CD14-positive monocyte (primary cell): ENCODE data around the gene ATF6. TPM values are rescaled to one million over a fixed set of nuclear protein-coding genes. Genes with fewer than 3 reads are reported as not detected.

ENCODE experiments used
- DNase-seq, 3 donors: peaks; one replicate each; pipeline ENCODE4 v3.0.0-alpha.2; 2011 to 2022
- H2AFZ ChIP-seq: 2 replicates; pipeline ENCODE4 v1.6.0; 2012; ENCODE audit warnings: mild to moderate bottlenecking, low read depth, low read length, inconsistent platforms; ENCODE audit not compliant: insufficient read depth, poor library complexity, severe bottlenecking
- H3K27ac ChIP-seq, 2 donors: 1 replicate in 1 of 2; 2 replicates in 1 of 2; pipeline ENCODE4 v1.5.1; 2012 to 2013; ENCODE audit warnings: low read length in 2 of 2, control low read depth in 1 of 2, inconsistent platforms in 1 of 2, low read depth in 1 of 2, mild to moderate bottlenecking in 1 of 2
- H3K27me3 ChIP-seq, 2 donors: one replicate each; pipeline versions ENCODE4 v1.6.0 to v1.6.1; 2011 to 2013; ENCODE audit warnings: low read length in 2 of 2; ENCODE audit not compliant: control insufficient read depth in 2 of 2, insufficient read depth in 2 of 2
- H3K36me3 ChIP-seq, 2 donors: replicated peaks in 1 of 2; 1 replicate in 1 of 2; 2 replicates in 1 of 2; pipeline versions ENCODE4 v1.5.1 to v1.6.1; 2012 to 2013; ENCODE audit warnings: low read length in 2 of 2, control low read depth in 1 of 2, inconsistent platforms in 1 of 2, mild to moderate bottlenecking in 1 of 2; ENCODE audit not compliant: insufficient read depth in 2 of 2, control insufficient read depth in 1 of 2
- H3K4me1 ChIP-seq, 2 donors: 1 replicate in 1 of 2; 2 replicates in 1 of 2; pipeline versions ENCODE4 v1.5.1 to v1.6.1; 2012 to 2013; ENCODE audit warnings: low read length in 2 of 2, control low read depth in 1 of 2, inconsistent platforms in 1 of 2, mild to moderate bottlenecking in 1 of 2, moderate library complexity in 1 of 2; ENCODE audit not compliant: insufficient read depth in 2 of 2, control insufficient read depth in 1 of 2
- H3K4me2 ChIP-seq: replicated peaks from 2 replicates; pipeline ENCODE3; 2012; ENCODE audit warnings: low read length, moderate library complexity, mild to moderate bottlenecking; ENCODE audit not compliant: poor library complexity, severe bottlenecking; ENCODE audit errors: extremely low read depth
- H3K4me3 ChIP-seq, 3 experiments: fragments of 200-600 bp in 1 of 3; sonication (generic) in 1 of 3; replicated peaks in 1 of 3; 1 replicate in 2 of 3; 2 replicates in 1 of 3; pipeline ENCODE4 v1.5.1; 2011 to 2013; ENCODE audit warnings: low read length in 3 of 3, mild to moderate bottlenecking in 3 of 3, control low read depth in 2 of 3, low read depth in 2 of 3, inconsistent platforms in 1 of 3, moderate library complexity in 1 of 3
- H3K79me2 ChIP-seq: 2 replicates; pipeline ENCODE4 v1.6.0; 2012; ENCODE audit warnings: mild to moderate bottlenecking, control low read depth, inconsistent platforms, low read length, moderate library complexity; ENCODE audit not compliant: insufficient read depth
- H3K9ac ChIP-seq: 2 replicates; pipeline ENCODE4 v1.6.0; 2017; ENCODE audit warnings: low read length, mild to moderate bottlenecking; ENCODE audit not compliant: insufficient read depth, poor library complexity, severe bottlenecking
- H3K9me3 ChIP-seq, 2 donors: replicated peaks in 1 of 2; 1 replicate in 1 of 2; 2 replicates in 1 of 2; pipeline versions ENCODE4 v1.5.1 to v1.6.1; 2012 to 2013; ENCODE audit warnings: low read length in 2 of 2, control low read depth in 1 of 2; ENCODE audit not compliant: control insufficient read depth in 1 of 2, insufficient read depth in 1 of 2
- H4K20me1 ChIP-seq: 2 replicates; pipeline ENCODE4 v1.6.0; 2012; ENCODE audit warnings: mild to moderate bottlenecking, low read length, control low read depth, moderate library complexity; ENCODE audit not compliant: insufficient read depth
- H3K27ac Mint-ChIP-seq, 7 donors: one replicate each; pipeline ENCODE4 v1.8.0; 2020; ENCODE audit warnings: mild to moderate bottlenecking in 7 of 7, mixed read lengths in 7 of 7, moderate library complexity in 6 of 7, inconsistent platforms in 2 of 7
- H3K27me3 Mint-ChIP-seq, 3 donors: one replicate each; pipeline ENCODE4 v1.8.0; 2021 to 2022; ENCODE audit warnings: low read depth in 3 of 3, mild to moderate bottlenecking in 3 of 3, mixed read lengths in 3 of 3, moderate library complexity in 3 of 3, inconsistent platforms in 1 of 3
- H3K36me3 Mint-ChIP-seq, 2 donors: one replicate each; pipeline ENCODE4 v1.8.0; 2020; ENCODE audit warnings: mixed read lengths in 2 of 2, inconsistent platforms in 1 of 2, mild to moderate bottlenecking in 1 of 2
- H3K4me1 Mint-ChIP-seq: one replicate; pipeline ENCODE4 v1.8.0; 2020; ENCODE audit warnings: mild to moderate bottlenecking, mixed read lengths
- H3K4me3 Mint-ChIP-seq, 2 donors: one replicate each; pipeline ENCODE4 v1.8.0; 2020; ENCODE audit warnings: mild to moderate bottlenecking in 2 of 2, mixed read lengths in 2 of 2, moderate library complexity in 1 of 2
- H3K9me3 Mint-ChIP-seq, 7 donors: one replicate each; pipeline ENCODE4 v1.8.0; 2020 to 2022; ENCODE audit warnings: mixed read lengths in 7 of 7, mild to moderate bottlenecking in 6 of 7, moderate library complexity in 6 of 7, inconsistent platforms in 2 of 7
- CTCF ChIP-seq: fragments of 200-600 bp; IDR thresholded peaks from one replicate; pipeline ENCODE4 v1.8.0; 2022; ENCODE audit warnings: antibody characterized with exemption, mild to moderate bottlenecking
- WGBS: methylation state at CpG from one replicate; pipeline ENCODE4 v1.1.5; 2013; ENCODE audit warnings: missing lambda C conversion rate; ENCODE audit not compliant: insufficient coverage; 5-methylcytosine and 5-hydroxymethylcytosine counted together
- intact Hi-C, 2 donors: fragments of 100-400 bp; cut with micrococcal nuclease; formaldehyde crosslinking; loops; one replicate each; pipeline versions ENCODE4 v1.15.0 to v1.15.1; 2023
- polyA plus RNA-seq, 3 donors: library from polyadenylated mRNA; depleted of rRNA in 1 of 3; unstranded in 2 of 3; stranded (reverse) in 1 of 3; fragments of 300-500 nt in 2 of 3; fragments of >200 nt in 1 of 3; fragmentation: Illumina TruSeq in 2 of 3; gene quantifications; 1 replicate in 2 of 3; 2 replicates in 1 of 3; pipeline ENCODE4 v1.2.3, GENCODE V29; 2012 to 2021

ATF6 gene
- polyA plus RNA-seq, 3 donors, result 13.4 to 25.6 (median 22.2) TPM

- no peaks in the 10 kb centered on the region for H3K79me2 ChIP-seq
- H4K20me1 ChIP-seq, result no peaks in the 10 kb centered on the region
- Mint-ChIP-seq H3K27ac (no peak overlapping the region), H3K4me3 (no peak overlapping the region), H3K27me3 (peaks cover 0 to 2% (median 0%) of the 10 kb centered on the region in 3 donors), H3K9me3 (peaks cover 0 to 1% (median 0%) of the 10 kb centered on the region in 7 donors), H3K4me1 (peaks cover 25% of the 10 kb centered on the region), H3K36me3 (peaks cover 41 to 42% of the 10 kb centered on the region in 2 donors)
- no peak overlapping the region for H3K4me2 ChIP-seq
- no peak overlapping the region for H2AFZ ChIP-seq
- H3K36me3 ChIP-seq, result peaks cover 19 to 53% of the 10 kb centered on the region in 2 donors
- no peak overlapping the region for H3K27ac ChIP-seq
- intact Hi-C loops, result no loop called here
- WGBS, result 83% methylated on average over 1 of the region's 2 CpGs
- no peak for TF ChIP-seq CTCF
- H3K9me3 ChIP-seq, result no peaks in the 10 kb centered on the region
- no peak overlapping the region for H3K9ac ChIP-seq
- H3K4me1 ChIP-seq, result peaks cover 21% of the 10 kb centered on the region in 2 donors
- H3K27me3 ChIP-seq, result no peaks in the 10 kb centered on the region
- no peak overlapping the region for H3K4me3 ChIP-seq
- no peak for DNase-seq
These were observed 189.5 kb downstream of the ATF6 start for GRCh38 chr1:161955606-161956005.

GRCh38 chr1:161956097-161956496 is 190.0 kb downstream of the ATF6 start:
- H3K27me3 Mint-ChIP-seq, result peaks cover 0 to 2% (median 0%) of the 10 kb centered on the region in 3 donors
- peaks cover 23 to 57% of the 10 kb centered on the region in 2 donors for H3K36me3 ChIP-seq
- H3K9me3 Mint-ChIP-seq, result peaks cover 0 to 1% (median 0%) of the 10 kb centered on the region in 7 donors
- H3K79me2 ChIP-seq, result no peaks in the 10 kb centered on the region
- peaks cover 27% of the 10 kb centered on the region for H3K4me1 Mint-ChIP-seq
- H3K4me1 ChIP-seq, result peaks cover 21% of the 10 kb centered on the region in 2 donors
- H3K27me3 ChIP-seq, result no peaks in the 10 kb centered on the region
- H4K20me1 ChIP-seq, result no peaks in the 10 kb centered on the region
- WGBS, result no CpG with 5 or more reads among the region's 4 CpGs
- no peak overlapping the region for H3K4me2 ChIP-seq
- H3K4me3 Mint-ChIP-seq, result no peak overlapping the region
- peaks cover 46 to 47% of the 10 kb centered on the region in 2 donors for H3K36me3 Mint-ChIP-seq
- no peak overlapping the region for H3K27ac Mint-ChIP-seq
- H3K9me3 ChIP-seq, result no peaks in the 10 kb centered on the region
- H3K4me3 ChIP-seq, result no peak overlapping the region
- H3K27ac ChIP-seq, result no peak overlapping the region
- no peak for TF ChIP-seq CTCF
- no peak overlapping the region for H3K9ac ChIP-seq
- DNase-seq, result no peak
- intact Hi-C loops, result no loop called here
- no peak overlapping the region for H2AFZ ChIP-seq
